ENCODE measurements around the gene EMP2. TPM values are rescaled to one million over a fixed set of nuclear protein-coding genes. Genes with fewer than 3 reads are reported as not detected.

Gene EMP2
- total and polyA plus RNA-seq, 10 donors: 2.8 to 37.2 (median 19.5) TPM

DNA sequence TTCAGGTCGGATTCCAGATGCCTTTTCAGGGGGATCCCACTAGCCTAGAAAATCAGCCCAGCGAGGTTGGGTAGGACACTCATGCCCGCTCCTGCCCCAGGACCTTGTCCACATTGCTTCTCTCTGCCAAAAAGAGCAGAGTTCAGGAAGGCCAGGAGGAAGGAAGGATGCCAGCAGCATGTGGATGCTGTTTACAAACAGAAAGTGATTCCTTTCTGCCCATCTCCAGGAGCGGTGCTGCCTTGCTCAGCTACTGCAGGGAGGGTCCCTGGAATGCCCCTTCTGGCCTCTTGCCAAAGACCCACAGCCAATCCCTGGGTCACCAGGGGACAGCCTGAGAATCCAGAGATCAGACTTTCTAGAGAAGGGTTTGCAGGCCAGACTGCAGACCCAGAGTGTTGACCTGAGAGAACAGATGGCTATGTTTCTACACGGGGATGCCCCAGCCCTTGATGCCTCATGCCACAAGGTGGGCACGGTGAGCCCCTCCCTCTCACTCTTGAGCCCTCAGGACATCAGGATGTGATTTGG lies 32.3 kb upstream of the EMP2 start:
- H3K9me3 ChIP-seq: no peaks in the 10 kb centered on the region
- intact Hi-C loops (cut with DNase I; ENCODE audit: low total_unique reads): no loop called here
- 19 to 63% (median 58%) methylated on average over 6 of the region's 6 CpGs for WGBS, 5 donors
- no peaks in the 10 kb centered on the region for H3K36me3 ChIP-seq
- TF ChIP-seq POLR2A (IDR thresholded peaks at IDR 0.05): no peak
- peak in 1 of 3 donors; percentile 8 for TF ChIP-seq POLR2AphosphoS5 (IDR thresholded peaks at IDR 0.05)
- TF ChIP-seq, protein P1, sequence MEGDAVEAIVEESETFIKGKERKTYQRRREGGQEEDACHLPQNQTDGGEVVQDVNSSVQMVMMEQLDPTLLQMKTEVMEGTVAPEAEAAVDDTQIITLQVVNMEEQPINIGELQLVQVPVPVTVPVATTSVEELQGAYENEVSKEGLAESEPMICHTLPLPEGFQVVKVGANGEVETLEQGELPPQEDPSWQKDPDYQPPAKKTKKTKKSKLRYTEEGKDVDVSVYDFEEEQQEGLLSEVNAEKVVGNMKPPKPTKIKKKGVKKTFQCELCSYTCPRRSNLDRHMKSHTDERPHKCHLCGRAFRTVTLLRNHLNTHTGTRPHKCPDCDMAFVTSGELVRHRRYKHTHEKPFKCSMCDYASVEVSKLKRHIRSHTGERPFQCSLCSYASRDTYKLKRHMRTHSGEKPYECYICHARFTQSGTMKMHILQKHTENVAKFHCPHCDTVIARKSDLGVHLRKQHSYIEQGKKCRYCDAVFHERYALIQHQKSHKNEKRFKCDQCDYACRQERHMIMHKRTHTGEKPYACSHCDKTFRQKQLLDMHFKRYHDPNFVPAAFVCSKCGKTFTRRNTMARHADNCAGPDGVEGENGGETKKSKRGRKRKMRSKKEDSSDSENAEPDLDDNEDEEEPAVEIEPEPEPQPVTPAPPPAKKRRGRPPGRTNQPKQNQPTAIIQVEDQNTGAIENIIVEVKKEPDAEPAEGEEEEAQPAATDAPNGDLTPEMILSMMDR (IDR thresholded peaks at IDR 0.05 in 8 of 11, conservative IDR thresholded peaks at IDR 0.05 in 3 of 11): no peak
- no peak overlapping the region for H3K27ac ChIP-seq
- peaks cover 0 to 31% (median 13%) of the 10 kb centered on the region in 6 donors for H3K4me1 ChIP-seq
- H3K4me3 ChIP-seq: no peak overlapping the region
- peaks cover 0 to 7% (median 0%) of the 10 kb centered on the region in 7 donors for H3K27me3 ChIP-seq (replicated peaks in 1 of 7)
- DNase-seq: no peak

DNA sequence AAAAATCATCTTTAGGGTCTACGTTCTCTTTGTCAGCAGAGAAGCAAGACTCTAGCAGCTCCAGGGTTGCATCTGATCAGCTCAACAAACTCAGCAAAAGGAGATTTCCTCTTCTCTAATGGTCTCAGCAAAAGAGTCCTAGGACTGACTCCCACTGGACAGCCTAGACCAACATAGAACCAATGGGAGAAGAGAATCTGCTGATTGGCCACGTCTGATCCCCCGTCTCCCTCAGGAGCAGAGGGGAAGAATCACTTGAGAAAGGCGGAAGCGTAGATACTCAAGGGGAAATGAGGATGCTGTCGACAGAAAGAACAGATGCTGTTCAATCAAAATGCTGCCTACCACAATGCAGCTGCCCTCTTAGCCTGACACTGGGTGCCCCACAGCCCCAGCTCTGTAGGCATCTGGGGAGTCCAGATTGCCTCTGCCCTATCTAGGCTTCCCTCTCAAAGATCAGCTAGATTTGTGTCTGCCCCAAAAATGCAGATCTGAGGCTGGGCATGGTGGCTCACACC lies 31.5 kb upstream of the EMP2 start:
- H3K4me3 ChIP-seq: no peak overlapping the region
- H3K27ac ChIP-seq: no peak overlapping the region
- H3K27me3 ChIP-seq (replicated peaks in 1 of 7): no peaks in the 10 kb centered on the region
- WGBS, 5 donors: 61 to 88% (median 67%) methylated on average over 6 of the region's 6 CpGs
- no peaks in the 10 kb centered on the region for H3K9me3 ChIP-seq
- TF ChIP-seq POLR2A (IDR thresholded peaks at IDR 0.05): no peak
- TF ChIP-seq POLR2AphosphoS5 (IDR thresholded peaks at IDR 0.05): no peak
- TF ChIP-seq, protein P1 (IDR thresholded peaks at IDR 0.05 in 8 of 11, conservative IDR thresholded peaks at IDR 0.05 in 3 of 11): no peak
- H3K4me1 ChIP-seq: peaks cover 0 to 22% (median 7%) of the 10 kb centered on the region in 6 donors
- intact Hi-C loops (cut with DNase I; ENCODE audit: low total_unique reads): no loop called here
- no peak for DNase-seq
- no peaks in the 10 kb centered on the region for H3K36me3 ChIP-seq

DNA sequence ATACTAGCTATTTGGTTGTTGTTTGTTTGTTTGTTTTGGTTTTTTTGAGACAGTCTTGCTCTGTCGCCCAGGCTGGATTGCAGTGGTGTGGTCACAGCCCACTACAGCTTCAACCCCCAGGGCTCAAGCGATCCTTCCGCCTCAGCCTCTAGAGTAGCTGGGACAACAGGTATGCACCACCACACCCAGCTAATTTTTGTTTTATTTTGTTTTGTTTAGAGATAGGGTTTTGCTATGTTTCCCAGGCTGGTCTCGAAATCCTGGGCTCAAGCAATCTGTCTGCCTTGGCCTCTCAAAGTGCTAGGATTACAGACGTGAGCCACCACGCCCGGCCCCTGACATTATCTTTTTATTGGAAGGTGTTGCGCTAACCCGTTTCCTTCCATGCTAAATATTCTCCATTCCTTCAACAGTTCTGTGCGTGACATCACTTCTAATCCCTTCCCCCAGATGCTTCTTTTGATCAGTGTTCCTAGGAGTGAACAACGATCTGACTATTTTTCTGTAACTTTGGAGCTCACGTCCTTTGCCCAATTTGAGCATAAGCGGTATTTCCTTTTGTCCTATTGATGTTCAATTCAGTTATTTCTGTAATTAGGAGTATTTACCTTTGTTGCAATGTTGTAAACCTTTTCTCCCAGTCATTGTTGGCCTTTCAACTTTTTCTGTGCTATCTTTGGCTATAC lies 30.2 kb upstream of the EMP2 start:
- no peak for DNase-seq
- intact Hi-C loops (cut with DNase I; ENCODE audit: low total_unique reads): no loop called here

DNA sequence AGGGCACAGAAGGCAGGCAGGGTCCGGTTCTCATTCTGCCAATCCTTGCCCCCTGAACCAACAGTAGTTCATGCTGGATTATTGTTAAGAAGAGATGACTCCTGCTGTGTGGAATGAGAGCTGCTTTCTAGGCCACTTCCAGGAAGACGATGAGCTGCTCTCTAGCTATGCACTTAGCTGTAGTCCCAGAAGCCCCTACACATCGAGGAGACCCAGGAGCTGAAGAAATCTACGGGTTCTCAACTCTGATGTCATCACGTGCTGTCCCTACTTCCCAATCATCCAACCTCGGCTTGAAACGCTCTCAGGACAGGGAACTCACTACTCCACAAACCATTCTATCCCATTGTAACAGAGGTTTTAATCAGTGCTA lies 29.0 kb upstream of the EMP2 start:
- no peak overlapping the region for H3K27ac ChIP-seq
- TF ChIP-seq, protein P1 (IDR thresholded peaks at IDR 0.05 in 8 of 11, conservative IDR thresholded peaks at IDR 0.05 in 3 of 11): no peak
- no peak for TF ChIP-seq POLR2A (IDR thresholded peaks at IDR 0.05)
- TF ChIP-seq POLR2AphosphoS5 (IDR thresholded peaks at IDR 0.05): no peak
- no peaks in the 10 kb centered on the region for H3K36me3 ChIP-seq
- intact Hi-C loops (cut with DNase I; ENCODE audit: low total_unique reads): no loop called here
- 75 to 86% (median 78%) methylated on average over 7 of the region's 7 CpGs for WGBS, 5 donors
- DNase-seq: no peak
- no peaks in the 10 kb centered on the region for H3K27me3 ChIP-seq (replicated peaks in 1 of 7)
- H3K9me3 ChIP-seq: no peaks in the 10 kb centered on the region
- peaks cover 0 to 20% (median 2%) of the 10 kb centered on the region in 6 donors for H3K4me1 ChIP-seq
- no peak overlapping the region for H3K4me3 ChIP-seq

More for the DNA sequence above, 30.2 kb upstream of the EMP2 start:
- no peak for TF ChIP-seq POLR2AphosphoS5 (IDR thresholded peaks at IDR 0.05)
- TF ChIP-seq POLR2A (IDR thresholded peaks at IDR 0.05): no peak
- TF ChIP-seq, protein P1 (IDR thresholded peaks at IDR 0.05 in 8 of 11, conservative IDR thresholded peaks at IDR 0.05 in 3 of 11): no peak
- 83 to 90% (median 86%) methylated on average over 13 of the region's 13 CpGs for WGBS, 5 donors
- Histone ChIP-seq H3K36me3 (no peaks in the 10 kb centered on the region), H3K4me1 (peaks cover 0 to 20% (median 2%) of the 10 kb centered on the region in 6 donors), H3K4me3 (no peak overlapping the region), H3K27ac (no peak overlapping the region), H3K27me3 (replicated peaks in 1 of 7) (no peaks in the 10 kb centered on the region), H3K9me3 (no peaks in the 10 kb centered on the region)

Data from spleen (tissue), 11 donors.